ENCODE results near the gene SLC9A1. TPM values are rescaled to one million over a fixed set of nuclear protein-coding genes. Genes with fewer than 3 reads are reported as not detected.
A peak's percentile ranks its signal among the peaks of the same experiment; 100 is the strongest.

Gene SLC9A1
- total RNA-seq, 4 donors from 2014 or later = 10.9 to 19.4 (median 13.2) TPM

DNA sequence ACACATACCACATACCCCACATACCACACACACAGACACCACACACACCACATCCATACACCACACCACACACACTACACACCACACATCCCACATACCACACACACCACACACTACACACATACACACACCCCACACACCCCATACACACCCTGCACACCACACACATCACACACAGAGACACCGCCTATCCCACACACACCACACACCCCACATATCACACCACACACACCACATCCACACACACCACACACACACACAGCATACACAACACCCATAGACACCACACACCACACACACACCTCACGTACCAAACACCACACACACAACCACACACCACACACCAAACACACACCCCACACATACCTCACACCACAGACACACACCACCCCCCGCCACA, 68.3 kb downstream of the SLC9A1 start:
- no peak for TF ChIP-seq POLR2A (IDR thresholded peaks at IDR 0.05)
- TF ChIP-seq, protein P1, sequence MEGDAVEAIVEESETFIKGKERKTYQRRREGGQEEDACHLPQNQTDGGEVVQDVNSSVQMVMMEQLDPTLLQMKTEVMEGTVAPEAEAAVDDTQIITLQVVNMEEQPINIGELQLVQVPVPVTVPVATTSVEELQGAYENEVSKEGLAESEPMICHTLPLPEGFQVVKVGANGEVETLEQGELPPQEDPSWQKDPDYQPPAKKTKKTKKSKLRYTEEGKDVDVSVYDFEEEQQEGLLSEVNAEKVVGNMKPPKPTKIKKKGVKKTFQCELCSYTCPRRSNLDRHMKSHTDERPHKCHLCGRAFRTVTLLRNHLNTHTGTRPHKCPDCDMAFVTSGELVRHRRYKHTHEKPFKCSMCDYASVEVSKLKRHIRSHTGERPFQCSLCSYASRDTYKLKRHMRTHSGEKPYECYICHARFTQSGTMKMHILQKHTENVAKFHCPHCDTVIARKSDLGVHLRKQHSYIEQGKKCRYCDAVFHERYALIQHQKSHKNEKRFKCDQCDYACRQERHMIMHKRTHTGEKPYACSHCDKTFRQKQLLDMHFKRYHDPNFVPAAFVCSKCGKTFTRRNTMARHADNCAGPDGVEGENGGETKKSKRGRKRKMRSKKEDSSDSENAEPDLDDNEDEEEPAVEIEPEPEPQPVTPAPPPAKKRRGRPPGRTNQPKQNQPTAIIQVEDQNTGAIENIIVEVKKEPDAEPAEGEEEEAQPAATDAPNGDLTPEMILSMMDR (IDR thresholded peaks at IDR 0.05) = peak in 1 of 3 donors; percentile 9
- H3K4me3 ChIP-seq (ENCODE audit: low read depth, poor library complexity, severe bottlenecking) = no peak overlapping the region
- DNase-seq (ENCODE audit: low spot score in 2 of 2) = no peak
- WGBS, 2 donors = 93 to 99% methylated on average over 3 of the region's 3 CpGs
- intact Hi-C loops (cut with DNase I; ENCODE audit: low total_unique reads) = no loop called here

GRCh38 chr1:27086026-27086425, 68.9 kb downstream of the SLC9A1 start:
- no peak overlapping the region for H3K4me3 ChIP-seq (ENCODE audit: low read depth, poor library complexity, severe bottlenecking)
- intact Hi-C loops (cut with DNase I; ENCODE audit: low total_unique reads) = no loop called here
- no peak for TF ChIP-seq POLR2A (IDR thresholded peaks at IDR 0.05)
- TF ChIP-seq, protein P1 (IDR thresholded peaks at IDR 0.05) = no peak
- no peak for DNase-seq (ENCODE audit: low spot score in 2 of 2)
- WGBS, 2 donors = 72 to 74% methylated on average over 3 of the region's 3 CpGs

DNA sequence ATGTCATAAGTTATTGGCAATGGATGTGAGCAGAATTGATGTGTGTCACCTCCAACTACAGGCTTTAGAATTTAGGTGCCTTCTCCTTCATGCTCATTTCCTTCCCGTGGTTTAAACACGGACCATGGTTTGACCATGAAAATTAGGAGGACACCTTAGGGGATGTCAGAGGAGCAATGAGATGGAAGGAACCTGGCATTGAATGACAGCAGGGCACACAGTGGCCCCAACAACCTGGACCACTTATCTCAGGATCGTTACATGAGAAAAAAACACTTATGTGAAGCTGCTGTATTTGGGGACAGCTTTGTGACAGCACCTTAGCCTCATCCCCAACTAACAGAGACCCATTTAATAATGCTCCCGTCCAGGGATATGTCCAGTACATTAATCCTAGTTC, 70.8 kb downstream of the SLC9A1 start:
- intact Hi-C loops (cut with DNase I; ENCODE audit: low total_unique reads) = no loop called here
- no peak for DNase-seq (ENCODE audit: low spot score in 2 of 2)
- H3K4me3 ChIP-seq (ENCODE audit: low read depth, poor library complexity, severe bottlenecking) = no peak overlapping the region
- TF ChIP-seq POLR2A (IDR thresholded peaks at IDR 0.05) = no peak
- TF ChIP-seq, protein P1 (IDR thresholded peaks at IDR 0.05) = no peak
- 91 to 93% methylated on average over 4 of the region's 4 CpGs for WGBS, 2 donors

DNA sequence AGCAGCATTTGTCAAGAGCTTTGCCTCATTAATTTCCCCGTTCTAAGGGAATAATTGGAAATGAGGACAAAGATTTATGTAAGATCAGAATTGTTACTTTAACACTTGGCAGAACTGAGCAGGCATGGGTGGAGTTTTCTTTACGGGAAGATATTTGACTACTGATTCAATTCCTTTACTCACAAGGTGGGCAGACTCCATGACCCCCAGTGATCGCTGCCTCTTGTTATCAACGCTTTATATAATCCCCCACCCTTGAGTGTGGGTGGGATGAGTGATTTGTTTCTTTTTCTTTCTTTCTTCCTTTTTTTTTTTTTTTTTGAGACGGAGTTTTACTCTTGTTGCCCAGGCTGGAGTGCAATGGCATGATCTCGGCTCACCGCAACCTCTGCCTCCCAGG, 77.0 kb downstream of the SLC9A1 start:
- intact Hi-C loops (cut with DNase I; ENCODE audit: low total_unique reads) = no loop called here
- WGBS, 2 donors = 37 to 44% methylated on average over 7 of the region's 7 CpGs

GRCh38 chr1:27076803-27077202, 78.1 kb downstream of the SLC9A1 start:
- no peak overlapping the region for H3K4me3 ChIP-seq (ENCODE audit: low read depth, poor library complexity, severe bottlenecking)
- TF ChIP-seq POLR2A (IDR thresholded peaks at IDR 0.05) = no peak
- TF ChIP-seq, protein P1 (IDR thresholded peaks at IDR 0.05) = no peak
- DNase-seq (ENCODE audit: low spot score in 2 of 2) = no peak
- 97 to 100% methylated on average over 2 of the region's 2 CpGs for WGBS, 2 donors
- intact Hi-C loops (cut with DNase I; ENCODE audit: low total_unique reads) = no loop called here

More for the DNA sequence above, 77.0 kb downstream of the SLC9A1 start:
- no peak overlapping the region for H3K4me3 ChIP-seq (ENCODE audit: low read depth, poor library complexity, severe bottlenecking)
- TF ChIP-seq, protein P1 (IDR thresholded peaks at IDR 0.05) = no peak
- no peak for TF ChIP-seq POLR2A (IDR thresholded peaks at IDR 0.05)
- no peak for DNase-seq (ENCODE audit: low spot score in 2 of 2)

DNA sequence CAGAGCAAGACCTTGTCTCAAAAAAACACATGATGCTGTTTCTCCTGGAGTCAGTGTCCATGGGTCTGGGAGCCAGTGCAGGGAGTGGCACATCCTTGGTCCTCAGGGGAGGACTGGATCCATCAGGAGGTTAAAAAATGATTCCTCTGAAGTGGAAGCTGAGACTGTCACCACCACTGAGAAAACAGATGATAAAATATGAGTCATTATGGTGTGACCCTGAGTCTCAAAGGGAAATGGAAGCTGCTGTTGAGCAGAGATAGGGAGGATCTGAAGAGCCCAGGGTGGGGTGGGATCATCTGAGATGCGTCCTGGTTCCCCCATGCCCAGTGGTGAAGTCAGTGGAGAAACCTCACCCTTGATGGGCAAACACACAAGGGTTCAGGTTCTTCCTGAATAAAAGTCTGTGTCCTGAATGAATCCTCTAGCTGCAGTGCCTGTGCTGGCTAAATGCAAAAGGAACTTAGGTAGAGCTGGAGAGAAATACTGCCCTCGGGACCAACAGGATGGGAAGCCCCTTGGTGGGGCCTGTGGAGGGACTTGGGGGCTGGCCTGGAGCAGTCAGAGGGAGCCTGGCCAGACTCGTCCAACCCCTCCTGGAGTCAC, 80.6 kb downstream of the SLC9A1 start:
- intact Hi-C loops (cut with DNase I; ENCODE audit: low total_unique reads) = no loop called here
- TF ChIP-seq POLR2A (IDR thresholded peaks at IDR 0.05) = no peak
- TF ChIP-seq, protein P1 (IDR thresholded peaks at IDR 0.05) = no peak
- no peak overlapping the region for H3K4me3 ChIP-seq (ENCODE audit: low read depth, poor library complexity, severe bottlenecking)
- no peak for DNase-seq (ENCODE audit: low spot score in 2 of 2)
- WGBS, 2 donors = 64 to 72% methylated on average over 3 of the region's 3 CpGs

All from lower leg skin (tissue), 4 donors.